ENCODE measurements around the gene GPI. TPM values are rescaled to one million over a fixed set of nuclear protein-coding genes. Genes with fewer than 3 reads are reported as not detected.

Gene GPI
- total and polyA plus RNA-seq, 2 experiments from 2014 or later, result 196 to 299 TPM

GRCh38 chr19:34323433-34324204 is 41.4 kb upstream of the GPI start:
- no peak for DNase-seq
- H3K4me3 ChIP-seq, result no peak overlapping the region
- no peaks in the 10 kb centered on the region for H3K27me3 ChIP-seq (replicated peaks; ENCODE audit: insufficient read depth)
- no peak overlapping the region for H3K27ac ChIP-seq
- H3K9ac ChIP-seq, result no peak overlapping the region
- H4K20me1 ChIP-seq (ENCODE audit: insufficient read depth), result no peaks in the 10 kb centered on the region
- TF ChIP-seq EZH2 (IDR thresholded peaks at IDR 0.05; ENCODE audit: insufficient read depth, poor library complexity, severe bottlenecking) (no peak), EZH2phosphoT487 (IDR thresholded peaks at IDR 0.05; ENCODE audit: insufficient read depth, low read depth) (no peak)
- H3K4me1 ChIP-seq (ENCODE audit: insufficient read depth), result peaks cover 3% of the 10 kb centered on the region
- H3K36me3 ChIP-seq (ENCODE audit: low read depth), result peaks cover 11% of the 10 kb centered on the region
- no peaks in the 10 kb centered on the region for H3K9me2 ChIP-seq (ENCODE audit: insufficient read depth)
- 95% methylated on average over 7 of the region's 7 CpGs for WGBS, 2 experiments (ENCODE audit: low coverage in 1 of 2, low lambda C conversion rate in 2 of 2, missing lambda C conversion rate in 2 of 2)
- H3K4me2 ChIP-seq (ENCODE audit: unreplicated experiment), result no peak overlapping the region
- 0 out of 2 replicates have a peak, but pooled peaks cover 4% of the 10 kb centered on the region for H3K79me2 ChIP-seq (ENCODE audit: insufficient read depth)
- H3K9me3 ChIP-seq (ENCODE audit: low read depth), result no peaks in the 10 kb centered on the region
- peaks cover 9% of the 10 kb centered on the region; the same call in 1 of the 2 replicates for H3F3A ChIP-seq (ENCODE audit: insufficient read depth)
- in situ Hi-C loops (cut with MboI), result no loop called here
- H2AFZ ChIP-seq, result no peak overlapping the region

DNA sequence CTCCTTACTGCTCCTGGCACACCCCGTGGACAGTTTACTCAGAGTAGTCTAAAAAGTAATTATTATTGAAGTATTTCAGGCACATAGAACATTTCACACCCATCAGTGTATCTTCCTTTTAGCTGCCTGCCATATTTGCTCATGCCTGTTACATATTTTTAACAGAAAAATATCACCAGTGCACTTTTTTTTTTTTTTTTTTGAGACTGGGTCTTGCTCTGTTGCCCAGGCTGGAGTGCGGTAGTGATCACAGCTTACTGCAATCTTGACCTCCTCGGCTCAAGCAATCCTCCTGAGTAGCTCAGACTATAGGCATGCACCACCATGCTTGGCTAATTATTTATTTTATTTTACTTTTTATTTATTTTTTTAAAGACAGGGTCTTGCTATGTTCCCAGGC is 40.7 kb upstream of the GPI start:
- Histone ChIP-seq H2AFZ (no peak overlapping the region), H3K4me2 (ENCODE audit: unreplicated experiment) (no peak overlapping the region), H3K9ac (no peak overlapping the region), H3K4me3 (no peak overlapping the region), H3K27ac (no peak overlapping the region), H3K36me3 (ENCODE audit: low read depth) (peaks cover 12% of the 10 kb centered on the region), H3K27me3 (replicated peaks; ENCODE audit: insufficient read depth) (no peaks in the 10 kb centered on the region), H3K9me2 (ENCODE audit: insufficient read depth) (no peaks in the 10 kb centered on the region), H3K79me2 (ENCODE audit: insufficient read depth) (0 out of 2 replicates have a peak, but pooled peaks cover 4% of the 10 kb centered on the region), H3K9me3 (ENCODE audit: low read depth) (no peaks in the 10 kb centered on the region), H4K20me1 (ENCODE audit: insufficient read depth) (no peaks in the 10 kb centered on the region), H3F3A (ENCODE audit: insufficient read depth) (peaks cover 8% of the 10 kb centered on the region; the same call in 1 of the 2 replicates), H3K4me1 (ENCODE audit: insufficient read depth) (no peaks in the 10 kb centered on the region)
- TF ChIP-seq EZH2phosphoT487 (IDR thresholded peaks at IDR 0.05; ENCODE audit: insufficient read depth, low read depth) (no peak), EZH2 (IDR thresholded peaks at IDR 0.05; ENCODE audit: insufficient read depth, poor library complexity, severe bottlenecking) (no peak)
- no peak for DNase-seq
- 95 to 96% methylated on average over 3 of the region's 3 CpGs for WGBS, 2 experiments (ENCODE audit: low coverage in 1 of 2, low lambda C conversion rate in 2 of 2, missing lambda C conversion rate in 2 of 2)
- in situ Hi-C loops (cut with MboI), result no loop called here

GRCh38 chr19:34325181-34325580 is 39.8 kb upstream of the GPI start:
- TF ChIP-seq EZH2 (IDR thresholded peaks at IDR 0.05; ENCODE audit: insufficient read depth, poor library complexity, severe bottlenecking), result no peak
- TF ChIP-seq EZH2phosphoT487 (IDR thresholded peaks at IDR 0.05; ENCODE audit: insufficient read depth, low read depth), result no peak
- H4K20me1 ChIP-seq (ENCODE audit: insufficient read depth), result no peaks in the 10 kb centered on the region
- no peaks in the 10 kb centered on the region for H3K9me3 ChIP-seq (ENCODE audit: low read depth)
- H3F3A ChIP-seq (ENCODE audit: insufficient read depth), result 0 out of 2 replicates have a peak, but pooled peaks cover under 1% of the 10 kb centered on the region
- no peak overlapping the region for H3K4me3 ChIP-seq
- H3K27ac ChIP-seq, result no peak overlapping the region
- WGBS, 2 experiments (ENCODE audit: low coverage in 1 of 2, low lambda C conversion rate in 2 of 2, missing lambda C conversion rate in 2 of 2), result 95% methylated on average over 4 of the region's 4 CpGs
- H3K79me2 ChIP-seq (ENCODE audit: insufficient read depth), result 0 out of 2 replicates have a peak, but pooled peaks cover 4% of the 10 kb centered on the region
- no peaks in the 10 kb centered on the region for H3K9me2 ChIP-seq (ENCODE audit: insufficient read depth)
- H3K9ac ChIP-seq, result no peak overlapping the region
- no peak for DNase-seq
- no peaks in the 10 kb centered on the region for H3K27me3 ChIP-seq (replicated peaks; ENCODE audit: insufficient read depth)
- in situ Hi-C loops (cut with MboI), result loop anchor here (25.0 kb wide), 1 partner anchor 538 kb away; the partner anchor contains the start of gene KCTD15
- no peak overlapping the region for H2AFZ ChIP-seq
- H3K36me3 ChIP-seq (ENCODE audit: low read depth), result peaks cover 17% of the 10 kb centered on the region
- no peaks in the 10 kb centered on the region for H3K4me1 ChIP-seq (ENCODE audit: insufficient read depth)
- no peak overlapping the region for H3K4me2 ChIP-seq (ENCODE audit: unreplicated experiment)

- Histone ChIP-seq H3K9ac (no peak overlapping the region), H3K79me2 (ENCODE audit: insufficient read depth) (0 out of 2 replicates have a peak, but pooled peaks cover 4% of the 10 kb centered on the region), H4K20me1 (ENCODE audit: insufficient read depth) (no peaks in the 10 kb centered on the region), H3F3A (ENCODE audit: insufficient read depth) (no peaks in the 10 kb centered on the region), H3K4me2 (ENCODE audit: unreplicated experiment) (no peak overlapping the region), H3K9me3 (ENCODE audit: low read depth) (no peaks in the 10 kb centered on the region), H3K36me3 (ENCODE audit: low read depth) (peaks cover 19% of the 10 kb centered on the region), H3K27ac (no peak overlapping the region), H2AFZ (no peak overlapping the region), H3K27me3 (replicated peaks; ENCODE audit: insufficient read depth) (no peaks in the 10 kb centered on the region), H3K4me1 (ENCODE audit: insufficient read depth) (no peaks in the 10 kb centered on the region), H3K9me2 (ENCODE audit: insufficient read depth) (no peaks in the 10 kb centered on the region), H3K4me3 (no peak overlapping the region)
- WGBS, 2 experiments (ENCODE audit: low coverage in 1 of 2, low lambda C conversion rate in 2 of 2, missing lambda C conversion rate in 2 of 2), result 96 to 98% methylated on average over 4 of the region's 4 CpGs
- in situ Hi-C loops (cut with MboI), result loop anchor here (25.0 kb wide), 1 partner anchor 539 kb away; the partner anchor contains the start of gene KCTD15
- no peak for TF ChIP-seq EZH2phosphoT487 (IDR thresholded peaks at IDR 0.05; ENCODE audit: insufficient read depth, low read depth)
- no peak for TF ChIP-seq EZH2 (IDR thresholded peaks at IDR 0.05; ENCODE audit: insufficient read depth, poor library complexity, severe bottlenecking)
- DNase-seq, result no peak
Measured at GRCh38 chr19:34325981-34326787, 38.8 kb upstream of the GPI start.

Data from GM23248 (cell line).